Neural progenitor cell (in vitro differentiated cells): ENCODE data around the gene UBE2V1.
"Not testable (repeated sequence)": the region's sequence is repeated elsewhere in the genome, so short reads cannot be mapped to it uniquely, and the experiment has no call there.

Source experiments
- EZH2 ChIP-seq: fragments of 200-600 bp; sonication (generic); IDR thresholded peaks from 2 replicates; pipeline ENCODE4 v1.6.1; 2017; ENCODE audit warnings: antibody characterized with exemption, mild to moderate bottlenecking, moderate library complexity
- TF ChIP-seq, protein P1 (sequence below): fragments of 200-600 bp; sonication (generic); IDR thresholded peaks from 2 replicates; pipeline ENCODE4 v1.5.1; 2017; ENCODE audit warnings: antibody characterized with exemption, mild to moderate bottlenecking

DNA sequence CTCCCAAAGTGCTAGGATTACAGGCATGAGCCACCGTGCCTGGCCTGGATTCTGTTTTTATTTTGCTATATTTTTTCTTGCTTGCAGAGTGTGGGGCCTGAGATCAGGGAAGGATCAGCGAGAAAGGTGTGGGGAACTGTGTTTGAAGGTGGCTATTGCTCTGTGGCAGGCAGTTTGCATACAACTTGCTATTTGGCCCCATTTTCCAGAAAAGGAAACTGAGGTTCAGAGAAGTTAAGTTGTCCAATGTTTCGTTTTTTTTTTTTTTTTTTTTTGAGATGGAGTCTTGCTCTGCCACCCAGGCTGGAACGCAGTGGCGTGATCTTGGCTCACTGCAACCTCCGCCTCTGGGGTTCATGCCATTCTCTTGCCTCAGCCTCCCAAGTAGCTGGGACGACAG is 48.5 kb upstream of the UBE2V1 start:
- TF ChIP-seq, protein P1, sequence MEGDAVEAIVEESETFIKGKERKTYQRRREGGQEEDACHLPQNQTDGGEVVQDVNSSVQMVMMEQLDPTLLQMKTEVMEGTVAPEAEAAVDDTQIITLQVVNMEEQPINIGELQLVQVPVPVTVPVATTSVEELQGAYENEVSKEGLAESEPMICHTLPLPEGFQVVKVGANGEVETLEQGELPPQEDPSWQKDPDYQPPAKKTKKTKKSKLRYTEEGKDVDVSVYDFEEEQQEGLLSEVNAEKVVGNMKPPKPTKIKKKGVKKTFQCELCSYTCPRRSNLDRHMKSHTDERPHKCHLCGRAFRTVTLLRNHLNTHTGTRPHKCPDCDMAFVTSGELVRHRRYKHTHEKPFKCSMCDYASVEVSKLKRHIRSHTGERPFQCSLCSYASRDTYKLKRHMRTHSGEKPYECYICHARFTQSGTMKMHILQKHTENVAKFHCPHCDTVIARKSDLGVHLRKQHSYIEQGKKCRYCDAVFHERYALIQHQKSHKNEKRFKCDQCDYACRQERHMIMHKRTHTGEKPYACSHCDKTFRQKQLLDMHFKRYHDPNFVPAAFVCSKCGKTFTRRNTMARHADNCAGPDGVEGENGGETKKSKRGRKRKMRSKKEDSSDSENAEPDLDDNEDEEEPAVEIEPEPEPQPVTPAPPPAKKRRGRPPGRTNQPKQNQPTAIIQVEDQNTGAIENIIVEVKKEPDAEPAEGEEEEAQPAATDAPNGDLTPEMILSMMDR: not testable (repeated sequence)
- not testable (repeated sequence) for TF ChIP-seq EZH2
